Measurements from ENCODE around the gene CMC1. TPM values are rescaled to one million over a fixed set of nuclear protein-coding genes. Genes with fewer than 3 reads are reported as not detected.

The CMC1 gene
- total RNA-seq, 4 donors from 2014 or later: 5.5 to 22.7 (median 17.3) TPM

- DNase-seq (ENCODE audit: low spot score in 2 of 2): no peak
Observed at GRCh38 chr3:28273837-28274236, 32.4 kb downstream of the CMC1 start.

GRCh38 chr3:28278918-28279317 lies 37.5 kb downstream of the CMC1 start:
- Histone ChIP-seq H3K4me1 (no peaks in the 10 kb centered on the region), H3K36me3 (peaks cover 0 to 22% (median 0%) of the 10 kb centered on the region in 3 donors), H3K4me3 (no peak overlapping the region), H3K27ac (no peak overlapping the region), H3K27me3 (no peaks in the 10 kb centered on the region), H3K9me3 (peaks cover 0 to 6% (median under 1%) of the 10 kb centered on the region in 4 donors)
- no peak for TF ChIP-seq CTCF (IDR thresholded peaks at IDR 0.05)
- TF ChIP-seq POLR2A (IDR thresholded peaks at IDR 0.05): no peak
- TF ChIP-seq EP300 (IDR thresholded peaks at IDR 0.05): no peak
- DNase-seq (ENCODE audit: low spot score in 2 of 2): no peak
- WGBS, 2 donors: 90 to 93% methylated on average over 2 of the region's 2 CpGs

More at GRCh38 chr3:28273837-28274236, 32.4 kb downstream of the CMC1 start:
- Histone ChIP-seq H3K4me3 (no peak overlapping the region), H3K27ac (no peak overlapping the region), H3K9me3 (peaks cover 0 to 35% (median 7%) of the 10 kb centered on the region in 4 donors), H3K27me3 (no peaks in the 10 kb centered on the region), H3K4me1 (no peaks in the 10 kb centered on the region), H3K36me3 (peaks cover 0 to 70% (median 2%) of the 10 kb centered on the region in 3 donors)
- TF ChIP-seq EP300 (IDR thresholded peaks at IDR 0.05) (no peak), CTCF (IDR thresholded peaks at IDR 0.05) (no peak), POLR2A (IDR thresholded peaks at IDR 0.05) (no peak)

GRCh38 chr3:28279770-28280169 lies 38.4 kb downstream of the CMC1 start:
- H3K4me3 ChIP-seq: no peak overlapping the region
- no peaks in the 10 kb centered on the region for H3K9me3 ChIP-seq
- H3K36me3 ChIP-seq: peaks cover 0 to 13% (median 0%) of the 10 kb centered on the region in 3 donors
- H3K27ac ChIP-seq: no peak overlapping the region
- no peak for DNase-seq (ENCODE audit: low spot score in 2 of 2)
- TF ChIP-seq CTCF (IDR thresholded peaks at IDR 0.05) (no peak), EP300 (IDR thresholded peaks at IDR 0.05) (no peak), POLR2A (IDR thresholded peaks at IDR 0.05) (no peak)
- WGBS, 2 donors: 50 to 56% methylated on average over 4 of the region's 4 CpGs
- H3K4me1 ChIP-seq: no peaks in the 10 kb centered on the region
- H3K27me3 ChIP-seq: no peaks in the 10 kb centered on the region

GRCh38 chr3:28280781-28281180 lies 39.4 kb downstream of the CMC1 start:
- TF ChIP-seq CTCF (IDR thresholded peaks at IDR 0.05): no peak
- no peak for TF ChIP-seq POLR2A (IDR thresholded peaks at IDR 0.05)
- no peak for TF ChIP-seq EP300 (IDR thresholded peaks at IDR 0.05)
- Histone ChIP-seq H3K9me3 (no peaks in the 10 kb centered on the region), H3K27me3 (no peaks in the 10 kb centered on the region), H3K36me3 (peaks cover 0 to 3% (median 0%) of the 10 kb centered on the region in 3 donors), H3K4me1 (no peaks in the 10 kb centered on the region), H3K27ac (no peak overlapping the region), H3K4me3 (no peak overlapping the region)
- WGBS, 2 donors: 96 to 97% methylated on average over 3 of the region's 3 CpGs
- no peak for DNase-seq (ENCODE audit: low spot score in 2 of 2)

- Histone ChIP-seq H3K9me3 (peaks cover 0 to 2% (median 0%) of the 10 kb centered on the region in 4 donors), H3K4me1 (no peaks in the 10 kb centered on the region), H3K27ac (no peak overlapping the region), H3K27me3 (no peaks in the 10 kb centered on the region), H3K4me3 (no peak overlapping the region), H3K36me3 (peaks cover 0 to 15% (median 0%) of the 10 kb centered on the region in 3 donors)
- no peak for DNase-seq (ENCODE audit: low spot score in 2 of 2)
- TF ChIP-seq CTCF (IDR thresholded peaks at IDR 0.05): peak; percentile 23 to 53 (median 41)
- TF ChIP-seq POLR2A (IDR thresholded peaks at IDR 0.05): no peak
Observed at GRCh38 chr3:28286595-28286994, 45.2 kb downstream of the CMC1 start.
